SKM-1 treated with dmso at 0.1 percent for 144 hours (cell line): Measurements from ENCODE around the gene AMBP.

Source experiments
- DNase-seq: peaks from one replicate; lab custom pipeline; 2025; ENCODE audit not compliant: unreplicated experiment; lab: John Stamatoyannopoulos, UW

Gene AMBP

GRCh38 chr9:114076237-114077161 lies 1.6 kb downstream of the AMBP start:
- no peak for DNase-seq

- DNase-seq: no peak
Measured at GRCh38 chr9:114075602-114076001, 2.5 kb downstream of the AMBP start.

- no peak for DNase-seq
Measured at GRCh38 chr9:114072184-114073140, 5.6 kb downstream of the AMBP start.

- no peak for DNase-seq
Measured at GRCh38 chr9:114071197-114071795, 6.8 kb downstream of the AMBP start.

- DNase-seq: no peak
Measured at GRCh38 chr9:114070188-114071103, 7.7 kb downstream of the AMBP start.

GRCh38 chr9:114069476-114070187 lies 8.5 kb downstream of the AMBP start:
- no peak for DNase-seq

- no peak for DNase-seq
Measured at GRCh38 chr9:114065304-114065703, 12.8 kb downstream of the AMBP start.

- DNase-seq: no peak
Measured at GRCh38 chr9:114061830-114062474, 16.1 kb downstream of the AMBP start.

GRCh38 chr9:114061292-114061691 lies 16.8 kb downstream of the AMBP start:
- DNase-seq: no peak

GRCh38 chr9:114060711-114061110 lies 17.4 kb downstream of the AMBP start:
- DNase-seq: no peak

GRCh38 chr9:114060070-114060469 lies 18.0 kb downstream of the AMBP start:
- DNase-seq: no peak

GRCh38 chr9:114059047-114059803 lies 18.9 kb downstream of the AMBP start:
- DNase-seq: no peak

- DNase-seq: no peak
Measured at GRCh38 chr9:114058688-114059046, 19.4 kb downstream of the AMBP start.

- no peak for DNase-seq
Measured at GRCh38 chr9:114057161-114057885, 20.8 kb downstream of the AMBP start.

- DNase-seq: no peak
Measured at GRCh38 chr9:114056527-114056926, 21.6 kb downstream of the AMBP start.

GRCh38 chr9:114055894-114056293 lies 22.2 kb downstream of the AMBP start:
- no peak for DNase-seq

GRCh38 chr9:114055061-114055460 lies 23.0 kb downstream of the AMBP start:
- no peak for DNase-seq

GRCh38 chr9:114054191-114054690 lies 23.9 kb downstream of the AMBP start:
- DNase-seq: no peak
